ENCODE measurements around the gene SH3PXD2A.
"Not testable (repeated sequence)": the region's sequence is repeated elsewhere in the genome, so short reads cannot be mapped to it uniquely, and the experiment has no call there.

SH3PXD2A gene

DNA sequence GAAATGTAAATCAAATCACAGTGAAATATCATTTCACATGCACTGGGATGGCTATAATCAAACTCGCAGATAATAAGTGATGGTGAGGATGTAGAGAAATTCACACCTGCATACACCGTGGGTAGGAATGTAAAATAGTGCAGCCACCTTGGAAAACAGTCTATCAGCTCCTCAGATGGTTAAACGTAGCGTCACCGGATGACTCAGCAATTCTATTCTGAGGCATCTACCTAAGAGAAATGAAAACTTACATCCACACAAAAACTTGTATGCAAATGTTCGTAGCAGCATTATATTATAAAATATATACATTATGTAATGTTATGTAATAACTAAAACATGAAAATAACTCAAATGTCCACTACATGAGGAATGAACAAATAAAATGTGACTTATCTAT is 38.9 kb downstream of the SH3PXD2A start:
- in situ Hi-C loops (cut with MboI; ENCODE audit: low sequenced_read_pairs) = no loop called here

DNA sequence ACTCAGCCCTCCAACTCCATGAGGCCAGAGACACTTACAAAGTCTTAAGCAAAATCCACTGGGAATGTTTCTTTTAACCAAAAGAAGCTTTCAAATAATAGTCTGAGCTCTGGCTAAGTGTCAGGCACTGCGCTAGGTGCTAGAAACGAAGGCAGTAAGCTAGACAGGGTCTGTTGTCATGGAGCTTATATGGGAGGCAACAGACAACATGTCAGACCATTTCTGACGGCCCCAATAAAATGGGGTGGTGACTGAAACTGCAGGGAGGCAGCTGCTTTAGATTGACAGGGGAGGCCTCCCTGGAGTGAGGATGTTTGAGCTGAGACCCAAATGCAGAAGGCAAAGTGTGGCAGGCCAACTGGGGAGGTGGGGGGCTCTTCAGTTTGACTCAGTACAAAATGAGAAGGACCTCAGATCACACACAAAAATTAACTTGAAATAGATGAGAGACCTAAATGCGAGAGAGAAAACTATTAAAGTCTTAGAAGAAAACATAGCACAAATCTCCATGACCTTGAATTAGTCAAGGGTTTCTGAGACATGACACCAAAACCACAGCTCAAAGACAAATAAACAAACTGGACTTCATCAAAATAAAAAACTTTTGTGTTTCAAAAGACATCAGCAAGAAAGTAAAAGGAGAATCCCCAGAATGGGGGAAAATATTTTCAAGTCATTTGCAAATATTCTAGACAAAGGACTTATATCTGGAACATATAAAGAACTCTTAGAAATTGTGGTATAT is 40.6 kb downstream of the SH3PXD2A start:
- in situ Hi-C loops (cut with MboI; ENCODE audit: low sequenced_read_pairs) = no loop called here

DNA sequence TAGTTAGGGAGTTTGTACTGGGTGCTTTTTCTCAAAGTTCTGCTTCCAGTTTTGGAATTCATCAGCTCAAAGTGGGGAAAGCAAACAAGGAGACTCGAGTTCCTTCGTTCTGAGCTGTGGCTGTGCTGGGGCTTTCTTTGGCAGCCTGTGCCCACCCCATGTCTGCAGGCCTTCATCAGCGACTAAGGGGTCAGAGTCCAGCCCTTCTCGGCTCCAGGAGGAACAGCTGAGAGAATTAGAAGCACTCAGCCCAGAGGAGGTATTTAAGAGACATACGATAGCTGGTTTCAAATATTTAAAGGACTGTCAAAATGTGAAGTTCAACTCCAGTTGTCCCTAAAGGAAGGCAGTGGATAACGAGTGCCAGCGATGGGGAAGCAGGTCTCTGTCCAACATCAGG is 41.3 kb downstream of the SH3PXD2A start:
- in situ Hi-C loops (cut with MboI; ENCODE audit: low sequenced_read_pairs) = no loop called here

DNA sequence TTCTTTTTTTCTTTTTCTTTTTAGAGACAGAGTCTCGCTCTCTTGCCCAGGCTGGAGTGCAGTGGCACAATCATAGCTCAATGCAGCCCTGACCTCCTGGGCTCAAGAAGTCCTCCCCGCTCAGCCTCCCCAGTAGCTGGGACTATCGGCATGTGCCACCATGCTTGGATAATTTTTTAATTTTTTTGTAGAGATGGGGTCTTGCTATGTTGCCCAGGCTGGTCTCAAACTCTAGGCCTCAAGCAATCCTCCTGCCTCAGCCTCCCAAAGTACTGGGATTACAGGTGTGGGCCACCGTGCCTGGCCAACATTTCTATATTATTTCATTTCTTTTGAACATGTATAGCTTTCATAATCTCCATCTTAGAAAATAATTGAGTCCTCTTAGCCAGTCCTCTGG is 42.1 kb downstream of the SH3PXD2A start:
- in situ Hi-C loops (cut with MboI; ENCODE audit: low sequenced_read_pairs) = not testable (repeated sequence)

DNA sequence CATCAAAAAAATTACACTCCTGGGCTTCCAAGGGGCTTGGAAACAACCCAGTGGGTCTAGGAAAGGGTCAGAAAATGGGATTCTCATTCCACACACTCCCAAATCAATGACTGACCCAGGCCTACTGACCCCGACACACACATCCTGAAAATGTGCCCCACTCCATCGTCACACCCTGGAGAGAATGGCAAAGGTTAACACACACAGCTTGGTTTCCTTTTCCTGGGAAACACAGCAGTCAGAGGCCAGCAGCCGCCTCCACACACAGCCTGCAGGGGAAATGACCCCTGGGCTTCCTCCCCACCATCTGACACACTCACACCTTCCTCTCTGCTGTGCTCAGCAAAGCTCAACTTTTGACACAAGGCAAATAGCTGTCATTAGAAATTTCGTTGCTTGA is 42.9 kb downstream of the SH3PXD2A start:
- in situ Hi-C loops (cut with MboI; ENCODE audit: low sequenced_read_pairs) = no loop called here

DNA sequence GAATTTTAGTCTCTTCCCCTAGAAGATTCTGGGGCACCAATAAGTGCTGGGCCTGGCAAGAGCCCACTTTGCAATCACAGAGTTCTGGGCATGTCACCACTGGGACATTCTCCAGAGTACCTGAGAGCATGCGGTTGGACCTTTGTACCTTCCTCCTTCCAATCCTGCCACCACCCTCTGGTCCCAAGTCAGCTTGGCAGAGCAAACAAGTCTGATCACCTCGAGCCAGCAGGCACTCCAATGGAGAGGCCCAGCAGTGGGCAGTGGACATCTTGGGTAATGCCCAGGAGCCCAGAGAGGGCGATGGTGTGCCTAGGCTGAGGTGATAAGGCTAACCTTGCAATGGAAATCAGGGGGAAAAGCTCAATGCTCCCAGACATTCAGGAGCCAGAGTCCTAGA is 43.4 kb downstream of the SH3PXD2A start:
- in situ Hi-C loops (cut with MboI; ENCODE audit: low sequenced_read_pairs) = no loop called here

DNA sequence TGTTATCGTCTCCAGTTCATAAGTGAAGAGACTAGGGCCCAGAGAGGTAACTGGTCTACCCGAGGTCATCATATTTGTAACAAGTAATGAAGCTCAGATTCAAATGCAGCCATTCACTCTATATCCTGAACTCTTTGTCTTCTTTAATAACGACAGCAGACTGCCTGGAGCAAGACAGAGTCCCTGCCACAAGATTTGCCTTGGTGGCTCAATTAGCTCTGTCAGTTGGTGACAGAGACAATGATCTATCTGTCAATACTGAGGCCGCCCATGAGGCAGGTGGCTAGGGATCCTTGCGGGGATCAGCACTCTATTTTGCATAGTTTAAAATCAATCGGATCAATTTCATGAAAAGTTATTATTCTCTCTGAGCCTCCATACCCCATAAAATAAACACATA is 43.9 kb downstream of the SH3PXD2A start:
- in situ Hi-C loops (cut with MboI; ENCODE audit: low sequenced_read_pairs) = no loop called here

DNA sequence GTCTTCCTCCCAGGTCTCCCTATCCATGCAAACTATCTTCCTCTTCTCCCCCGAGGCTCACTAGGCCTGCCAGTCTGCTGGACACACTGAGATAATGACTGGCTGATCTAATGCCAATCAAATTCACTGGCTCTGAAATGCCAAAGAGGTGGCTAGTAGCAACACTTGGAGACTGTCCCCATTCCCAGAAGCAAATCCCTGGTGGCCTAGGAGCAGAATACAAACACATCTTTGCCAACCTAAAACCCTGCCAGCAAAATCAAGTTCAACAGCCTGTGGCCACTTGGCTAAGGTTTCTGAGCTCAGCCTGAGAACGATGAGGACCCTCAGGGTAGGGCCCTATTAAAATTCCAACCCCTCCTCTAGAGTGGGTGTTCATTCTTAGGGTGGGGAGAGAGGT is 46.6 kb downstream of the SH3PXD2A start:
- in situ Hi-C loops (cut with MboI; ENCODE audit: low sequenced_read_pairs) = no loop called here

DNA sequence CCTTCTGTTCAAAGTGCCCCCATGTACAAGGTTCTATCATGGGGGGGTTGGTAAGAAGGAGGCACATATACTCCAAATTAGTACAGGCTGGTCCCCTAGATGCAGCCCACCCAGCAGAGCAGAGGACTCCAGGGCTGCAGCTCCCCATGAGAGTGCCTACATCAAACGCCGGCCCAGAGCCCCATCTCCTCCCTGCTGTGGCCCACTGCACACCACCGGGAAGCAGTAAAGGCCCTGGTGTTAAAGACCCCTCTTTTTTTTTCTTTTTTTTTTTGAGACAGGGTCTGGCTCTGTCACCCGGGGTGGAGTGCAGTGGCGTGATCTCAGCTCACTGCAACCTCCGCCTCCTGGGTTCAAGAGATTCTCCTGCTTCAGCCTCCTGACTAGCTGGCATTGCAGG is 47.4 kb downstream of the SH3PXD2A start:
- in situ Hi-C loops (cut with MboI; ENCODE audit: low sequenced_read_pairs) = no loop called here

DNA sequence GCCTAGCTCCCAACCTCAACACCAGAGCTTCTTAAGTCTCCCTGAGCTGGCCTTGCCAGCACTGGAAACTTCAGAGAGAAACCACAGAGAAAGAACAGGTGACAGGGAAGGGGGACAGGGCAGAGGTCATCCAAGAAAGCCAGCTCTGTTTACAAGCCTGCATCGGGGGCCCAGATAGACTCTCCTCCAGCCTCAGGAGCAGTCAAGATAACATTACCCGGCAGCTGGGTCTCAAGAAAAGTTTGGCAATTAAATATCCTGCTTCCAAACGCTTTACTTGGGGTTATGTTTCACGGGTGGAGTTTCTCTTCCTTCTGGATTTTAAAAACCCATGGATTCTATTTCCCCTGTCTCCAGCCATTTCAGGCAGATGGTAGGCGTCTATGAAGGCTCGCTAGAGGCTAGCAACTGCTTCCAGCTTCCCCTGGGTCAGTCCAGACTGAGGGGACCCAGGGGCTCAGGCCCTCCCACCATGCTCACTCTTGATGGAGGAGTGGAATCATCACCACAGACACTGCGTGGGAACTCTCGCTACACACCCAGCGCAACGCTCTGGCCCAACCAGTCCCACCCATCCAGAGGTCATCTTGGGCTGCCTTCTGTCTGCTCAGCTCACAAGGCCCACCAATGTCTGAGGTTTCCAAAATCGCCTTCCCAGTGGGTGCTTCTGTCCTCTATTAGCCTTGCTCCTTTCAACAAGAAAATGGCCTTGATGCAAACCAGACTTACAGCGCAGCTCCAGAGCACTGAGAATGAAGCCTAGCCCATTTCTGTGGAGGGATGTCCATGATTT is 48.8 kb downstream of the SH3PXD2A start:
- in situ Hi-C loops (cut with MboI; ENCODE audit: low sequenced_read_pairs) = no loop called here

DNA sequence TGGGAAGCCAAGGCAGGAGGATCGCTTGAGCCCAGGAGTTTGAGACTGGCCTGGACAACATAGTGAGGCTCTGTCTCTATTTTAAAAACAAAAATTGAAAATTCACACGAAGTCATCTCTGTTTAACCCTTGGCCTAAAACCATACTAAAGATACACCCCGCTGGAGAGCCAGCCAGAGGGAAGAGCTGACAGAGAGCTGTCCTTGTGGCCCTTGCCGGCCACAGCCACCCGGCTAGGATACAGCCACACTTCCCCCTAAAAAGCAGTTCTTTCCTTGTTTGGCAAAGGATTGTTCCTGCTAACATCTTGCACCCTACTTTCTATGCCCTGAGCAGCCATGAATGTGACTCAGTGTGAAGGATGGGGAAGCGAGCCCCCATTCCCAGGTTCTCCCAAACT is 49.6 kb downstream of the SH3PXD2A start:
- in situ Hi-C loops (cut with MboI; ENCODE audit: low sequenced_read_pairs) = no loop called here

DNA sequence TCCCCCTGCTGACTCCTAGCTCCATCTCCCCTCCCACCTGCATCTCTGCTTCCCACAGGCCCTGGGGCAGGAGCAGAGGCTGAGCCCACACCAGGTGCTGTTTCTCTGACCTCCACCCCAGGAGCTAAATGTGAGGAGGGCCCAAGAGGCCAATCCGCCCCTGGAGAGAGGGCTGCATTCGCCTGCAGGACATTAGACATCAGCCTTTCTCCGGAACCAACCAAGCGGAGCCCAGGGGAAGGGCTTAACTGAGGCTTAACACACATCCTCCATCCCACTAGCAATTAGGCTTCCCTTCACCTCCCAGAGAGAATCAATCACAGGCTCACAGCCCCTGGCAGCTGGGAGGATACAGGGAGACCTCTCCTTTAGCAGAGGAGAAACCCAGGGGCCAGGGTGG is 50.5 kb downstream of the SH3PXD2A start:
- in situ Hi-C loops (cut with MboI; ENCODE audit: low sequenced_read_pairs) = no loop called here

DNA sequence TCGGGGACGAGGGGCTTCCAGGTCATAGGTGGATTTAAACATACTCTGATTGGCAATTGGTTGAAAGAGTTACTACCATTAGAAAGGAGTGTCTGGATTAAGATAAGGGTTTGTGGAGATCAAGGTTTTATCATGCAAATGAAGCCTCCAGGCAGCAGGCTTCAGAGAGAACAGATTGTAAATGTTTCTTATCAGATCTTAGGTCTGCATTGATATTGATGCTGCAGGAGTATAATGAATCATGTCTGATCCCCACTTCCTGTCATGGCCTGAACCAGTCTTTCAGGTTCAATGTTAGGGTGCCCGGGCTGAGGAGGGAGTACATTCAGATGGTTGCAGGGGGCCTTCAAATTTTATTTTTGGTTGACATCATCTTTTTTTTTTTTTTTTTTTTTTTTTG is 51.4 kb downstream of the SH3PXD2A start:
- in situ Hi-C loops (cut with MboI; ENCODE audit: low sequenced_read_pairs) = no loop called here

DNA sequence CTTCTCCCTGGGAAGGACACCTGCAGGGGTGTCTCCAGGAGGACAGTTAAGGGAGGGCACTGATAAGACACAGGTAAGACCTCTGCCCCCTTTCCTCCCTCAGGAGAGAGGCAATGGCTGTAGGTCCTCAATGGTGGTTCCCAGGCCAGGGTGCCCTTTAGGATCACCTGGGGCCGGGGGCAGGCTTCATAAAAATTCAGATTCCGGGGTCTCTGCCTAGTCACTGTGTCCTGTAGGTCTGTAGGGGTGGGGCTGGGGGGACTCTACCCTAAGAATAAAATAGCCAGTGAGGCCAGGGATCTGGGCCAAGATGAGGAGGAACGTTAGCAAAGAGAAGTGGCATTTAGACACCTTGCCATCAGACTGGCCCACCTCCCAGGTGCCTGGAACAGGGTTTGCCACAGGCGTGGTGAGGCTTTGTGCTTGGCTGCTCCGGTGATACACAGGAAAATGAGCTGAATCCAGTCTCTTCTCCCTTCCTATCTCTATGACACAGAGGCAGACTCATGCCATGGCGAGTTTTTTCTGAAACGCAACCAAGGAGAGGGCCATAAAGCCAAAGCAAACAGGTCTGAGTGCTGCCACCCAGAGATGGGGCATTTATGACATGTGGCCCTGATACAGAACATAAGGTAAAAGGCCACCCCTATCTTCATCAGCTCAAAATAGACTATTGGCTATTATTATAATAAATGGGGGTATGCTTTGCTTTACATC is 52.6 kb downstream of the SH3PXD2A start:
- in situ Hi-C loops (cut with MboI; ENCODE audit: low sequenced_read_pairs) = no loop called here

DNA sequence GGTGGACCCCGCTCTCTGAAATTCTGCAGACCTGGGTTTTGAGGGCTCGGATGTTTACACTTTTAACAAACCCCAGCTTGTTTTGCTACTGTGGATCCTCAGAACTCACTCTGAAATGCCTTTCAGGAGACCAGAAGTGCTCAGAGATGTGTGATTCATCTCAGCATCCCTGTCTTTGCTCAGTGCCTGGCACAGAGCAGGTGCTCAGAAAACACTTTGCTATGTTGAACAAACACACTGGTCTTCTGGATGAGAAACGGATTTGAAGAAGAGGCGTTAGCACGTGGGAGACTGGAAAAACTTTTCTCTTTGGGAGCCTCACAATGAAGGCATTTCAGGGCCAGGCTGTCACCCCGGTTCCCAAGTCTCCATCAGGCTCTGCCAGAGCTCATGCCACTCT is 53.3 kb downstream of the SH3PXD2A start:
- in situ Hi-C loops (cut with MboI; ENCODE audit: low sequenced_read_pairs) = no loop called here

DNA sequence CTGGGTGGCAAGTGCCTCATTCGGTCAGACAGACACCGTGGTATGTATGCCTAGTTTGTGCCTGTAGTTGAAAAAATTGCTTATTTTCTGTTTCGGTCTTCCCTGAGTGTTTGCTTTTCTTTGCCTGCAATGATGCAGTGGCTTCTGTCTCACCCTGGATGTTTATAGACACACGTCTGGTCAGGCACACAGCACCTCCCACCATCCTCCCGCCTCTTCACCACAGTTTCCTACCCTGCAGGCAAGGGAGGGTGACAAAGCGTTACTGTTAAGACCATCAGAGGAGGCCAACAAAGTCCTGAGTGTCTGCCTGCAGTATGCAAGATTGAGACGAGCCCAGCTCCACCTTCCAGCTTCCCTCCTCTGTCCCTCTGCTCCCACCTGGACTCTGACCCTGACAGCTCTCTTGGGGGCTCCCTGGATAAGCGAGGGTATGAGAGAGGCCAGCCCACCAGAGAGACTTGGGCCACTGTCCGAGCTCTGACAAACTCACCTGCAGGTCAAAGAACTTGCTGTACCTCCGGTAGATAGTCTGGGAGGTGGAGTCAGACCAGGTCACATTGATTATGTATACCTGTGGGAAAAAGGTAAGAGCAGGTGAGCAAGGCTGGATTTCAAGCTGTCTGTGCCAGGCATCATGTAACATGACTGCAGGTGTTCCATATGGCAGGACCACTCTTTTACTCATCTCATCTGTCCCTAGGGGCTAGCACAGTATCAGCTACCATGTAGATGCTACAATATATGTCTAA is 54.4 kb downstream of the SH3PXD2A start:
- in situ Hi-C loops (cut with MboI; ENCODE audit: low sequenced_read_pairs) = no loop called here

DNA sequence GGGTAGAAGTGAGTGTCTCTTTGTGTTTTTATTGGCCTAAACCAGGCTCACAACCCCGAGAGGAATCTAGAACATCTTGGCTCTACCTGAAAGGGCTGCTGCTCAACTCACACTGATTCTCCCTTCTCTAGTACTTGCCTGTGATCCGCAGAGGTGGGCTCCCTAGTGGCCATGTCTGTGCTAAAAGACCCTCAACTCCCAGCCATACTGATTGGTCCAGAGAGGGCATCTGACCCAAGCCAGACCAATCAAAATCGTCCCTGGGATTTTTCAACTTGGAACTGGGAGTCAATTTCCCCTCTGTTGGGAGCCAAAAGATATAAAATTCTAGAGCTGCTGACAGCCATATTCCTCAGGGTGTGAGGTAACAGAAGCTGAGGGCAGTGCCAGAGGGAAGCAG is 55.3 kb downstream of the SH3PXD2A start:
- in situ Hi-C loops (cut with MboI; ENCODE audit: low sequenced_read_pairs) = no loop called here

DNA sequence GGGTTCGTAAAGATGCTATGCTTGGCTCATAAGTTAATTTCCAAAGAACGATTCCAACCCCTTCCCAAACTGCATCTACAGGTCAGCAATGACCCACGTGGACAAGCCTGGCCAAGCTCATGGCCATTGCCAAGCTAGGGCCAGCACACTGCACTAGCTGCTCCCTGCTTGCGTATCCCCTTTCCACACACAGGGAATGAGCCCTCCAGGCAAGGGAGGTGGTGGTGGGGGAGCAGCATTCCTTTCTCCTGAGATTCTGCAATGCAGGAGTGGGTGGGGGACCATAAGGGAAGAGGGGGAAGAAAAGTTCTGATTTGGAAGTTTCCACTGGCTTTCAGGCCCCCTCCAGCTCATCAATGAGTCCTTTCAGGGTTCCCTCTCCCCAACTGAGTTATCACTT is 56.0 kb downstream of the SH3PXD2A start:
- in situ Hi-C loops (cut with MboI; ENCODE audit: low sequenced_read_pairs) = no loop called here

DNA sequence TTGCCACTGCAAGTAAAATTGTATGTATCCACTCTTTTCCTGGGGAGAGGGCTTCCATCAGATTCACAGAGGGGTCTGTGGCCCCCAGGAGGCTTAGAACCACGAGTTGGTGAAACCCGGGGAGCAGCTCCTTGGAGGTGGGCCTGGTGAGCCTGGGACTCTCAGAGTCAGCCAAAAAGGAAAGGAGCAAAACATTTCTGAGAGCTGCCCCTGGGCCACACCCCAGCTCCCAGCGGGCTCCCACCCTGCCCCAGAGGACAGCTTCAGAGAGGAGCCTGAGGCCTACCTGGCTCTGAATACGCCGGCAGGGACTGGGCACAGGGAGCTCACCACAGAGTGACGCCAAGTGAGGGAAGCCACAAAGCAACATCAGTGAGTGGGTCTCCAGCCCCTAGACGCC is 56.9 kb downstream of the SH3PXD2A start:
- in situ Hi-C loops (cut with MboI; ENCODE audit: low sequenced_read_pairs) = no loop called here

DNA sequence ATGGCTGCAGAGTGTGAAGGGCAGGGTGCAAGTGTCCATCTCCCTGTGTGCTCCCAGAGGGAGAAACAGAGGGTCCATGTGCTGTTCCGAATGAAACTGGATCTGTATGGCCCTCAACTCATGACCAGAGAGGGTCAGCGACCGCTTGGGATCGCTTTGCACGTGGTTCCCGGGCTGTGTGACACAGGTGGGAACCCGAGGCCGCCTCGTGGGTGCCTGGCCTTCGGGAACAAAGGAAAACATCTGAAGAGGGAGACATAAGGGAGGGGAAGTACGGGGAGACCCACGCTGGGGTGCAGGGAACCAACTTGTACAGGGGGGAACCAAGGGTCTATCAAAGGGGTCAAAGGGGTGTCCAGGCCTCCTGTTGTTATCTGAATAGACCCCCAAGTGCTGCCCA is 57.5 kb downstream of the SH3PXD2A start:
- in situ Hi-C loops (cut with MboI; ENCODE audit: low sequenced_read_pairs) = no loop called here

DNA sequence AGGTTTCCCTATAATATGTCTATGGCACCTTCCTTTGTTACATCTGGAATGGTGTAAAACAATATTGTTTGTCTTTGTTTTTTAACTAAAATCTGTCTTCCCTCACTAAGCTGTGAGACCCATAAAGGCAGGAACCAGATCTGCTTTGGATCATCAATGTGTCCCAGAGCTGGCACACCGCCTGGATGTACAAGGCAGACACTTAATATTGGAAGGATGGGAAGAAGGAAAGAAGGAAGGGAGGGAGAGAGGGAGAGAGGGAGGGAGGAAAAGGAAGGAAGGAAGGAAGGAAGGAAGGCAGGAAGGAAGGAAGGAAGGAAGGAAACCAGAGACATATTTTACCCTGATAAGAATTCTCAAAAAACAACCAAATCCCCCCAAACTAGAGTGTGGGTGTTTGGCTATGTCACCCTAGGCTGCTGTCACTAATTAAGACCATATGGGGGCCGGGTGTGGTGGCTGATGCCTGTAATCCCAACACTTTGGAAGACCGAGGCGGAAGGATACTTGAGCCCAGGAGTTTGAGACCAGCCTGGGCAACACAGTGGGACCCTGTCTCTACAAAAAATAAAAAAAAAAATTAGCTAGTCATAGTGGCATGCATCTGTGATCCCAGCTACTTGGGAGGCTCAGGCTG is 59.6 kb downstream of the SH3PXD2A start:
- in situ Hi-C loops (cut with MboI; ENCODE audit: low sequenced_read_pairs) = no loop called here

Data from HL-60/S4 treated with retinoic acid at 250 ng/mL for 4 days and 3 days (cell line).